IMR-90 (cell line): ENCODE data around the gene TTLL12. TPM values are rescaled to one million over a fixed set of nuclear protein-coding genes. Genes with fewer than 3 reads are reported as not detected.

ENCODE experiments used
- ATAC-seq: fragments of 200-7000 bp; cut with Tn5 transposase; 2 replicates; pipeline ENCODE4 v1.9.1; 2020; ENCODE audit warnings: low read depth, mild to moderate bottlenecking, moderate library complexity
- BruUV-seq: library from RNA; stranded (reverse); fragments of 400-500 nt; replicated peaks from 2 replicates; lab custom pipeline; 2021; lab: Mats Ljungman, UMichigan
- CTCF ChIA-PET: fragments of 300-600 bp; formaldehyde crosslinking; extraction: SDS; loops from one replicate; lab custom pipeline; 2021; ENCODE audit warnings: antibody characterized with exemption; lab: Yijun Ruan, JAX
- POLR2A ChIA-PET: fragments of 300-600 bp; sonication (Branson Sonifier 250); formaldehyde crosslinking; loops from one replicate; lab custom pipeline; 2022; ENCODE audit warnings: antibody characterized with exemption; ENCODE audit not compliant: unreplicated experiment; lab: Charles Lee
- DNase-seq: peaks from one replicate; pipeline ENCODE4 v3.0.0; 2013
- H2AFZ ChIP-seq: replicated peaks from 2 replicates; pipeline ENCODE3; 2013; ENCODE audit warnings: low read length, mild to moderate bottlenecking; ENCODE audit not compliant: poor library complexity
- H2AK5ac ChIP-seq: 2 replicates; pipeline ENCODE4 v1.6.1; 2013; ENCODE audit warnings: low read depth, low read length, inconsistent platforms
- H2AK9ac ChIP-seq: replicated peaks from 2 replicates; pipeline ENCODE3; 2013; ENCODE audit warnings: mild to moderate bottlenecking, low read depth, low read length, moderate library complexity; ENCODE audit not compliant: poor library complexity
- H2BK120ac ChIP-seq: 2 replicates; pipeline ENCODE4 v1.6.1; 2013; ENCODE audit warnings: low read depth, low read length, inconsistent platforms
- H2BK15ac ChIP-seq: 3 replicates; pipeline ENCODE4 v1.6.1; 2013; ENCODE audit warnings: low read depth, low read length, inconsistent platforms
- H2BK20ac ChIP-seq: 2 replicates; pipeline ENCODE4 v1.6.1; 2013; ENCODE audit warnings: low read depth, mild to moderate bottlenecking, inconsistent platforms, low read length, moderate library complexity
- H2BK5ac ChIP-seq: 2 replicates; pipeline ENCODE4 v1.6.1; 2013; ENCODE audit warnings: mild to moderate bottlenecking, low read depth, low read length, inconsistent platforms; ENCODE audit not compliant: poor library complexity, severe bottlenecking
- H3K14ac ChIP-seq: replicated peaks from 2 replicates; pipeline ENCODE4 v1.6.1; 2013; ENCODE audit warnings: low read depth, low read length, inconsistent platforms
- H3K18ac ChIP-seq: 2 replicates; pipeline ENCODE4 v1.6.1; 2013; ENCODE audit warnings: low read depth, low read length, control low read depth
- H3K23ac ChIP-seq: 2 replicates; pipeline ENCODE4 v1.6.1; 2013; ENCODE audit warnings: low read depth, low read length, inconsistent platforms
- H3K27ac ChIP-seq: 2 replicates; pipeline ENCODE4 v1.5.1; 2013; ENCODE audit warnings: mild to moderate bottlenecking, control low read depth, low read length; ENCODE audit not compliant: insufficient read depth
- H3K27me3 ChIP-seq: 2 replicates; pipeline ENCODE4 v1.6.1; 2013; ENCODE audit warnings: low read length; ENCODE audit not compliant: control insufficient read depth, insufficient read depth
- H3K36me3 ChIP-seq: 2 replicates; pipeline ENCODE4 v1.6.1; 2013; ENCODE audit warnings: low read length, mixed read lengths; ENCODE audit not compliant: control insufficient read depth, insufficient read depth
- H3K4ac ChIP-seq: 2 replicates; pipeline ENCODE4 v1.6.1; 2013; ENCODE audit warnings: low read depth, low read length, inconsistent platforms
- H3K4me1 ChIP-seq: 2 replicates; pipeline ENCODE4 v1.6.1; 2013; ENCODE audit warnings: low read length, mixed read lengths; ENCODE audit not compliant: control insufficient read depth, insufficient read depth
- H3K4me2 ChIP-seq: 2 replicates; pipeline ENCODE4 v1.6.1; 2013; ENCODE audit warnings: low read depth, mild to moderate bottlenecking, control low read depth, low read length, moderate library complexity
- H3K4me3 ChIP-seq: 2 replicates; pipeline ENCODE4 v1.5.1; 2013; ENCODE audit warnings: low read depth, mild to moderate bottlenecking, control low read depth, low read length, moderate library complexity; ENCODE audit not compliant: insufficient read depth
- H3K56ac ChIP-seq: 2 replicates; pipeline ENCODE4 v1.6.1; 2013; ENCODE audit warnings: low read length, inconsistent platforms; ENCODE audit not compliant: insufficient read depth; ENCODE audit errors: extremely low read depth
- H3K79me1 ChIP-seq, 2 experiments: 2 replicates each; pipeline ENCODE4 v1.6.1; 2013; ENCODE audit warnings: low read length in 2 of 2, inconsistent platforms in 1 of 2, low read depth in 1 of 2
- H3K9ac ChIP-seq: 2 replicates; pipeline ENCODE4 v1.6.1; 2013; ENCODE audit warnings: low read depth, low read length, control low read depth
- H3K9me1 ChIP-seq: 2 replicates; pipeline ENCODE4 v1.6.1; 2013; ENCODE audit warnings: low read length, inconsistent platforms; ENCODE audit not compliant: insufficient read depth
- H3K9me3 ChIP-seq: 2 replicates; pipeline ENCODE4 v1.6.1; 2013; ENCODE audit warnings: low read length; ENCODE audit not compliant: control insufficient read depth, insufficient read depth
- H4K20me1 ChIP-seq: 2 replicates; pipeline ENCODE4 v1.6.1; 2013; ENCODE audit warnings: low read length, inconsistent platforms; ENCODE audit not compliant: insufficient read depth
- H4K5ac ChIP-seq: 2 replicates; pipeline ENCODE4 v1.6.1; 2013; ENCODE audit warnings: mild to moderate bottlenecking, low read depth, low read length, control low read depth
- H4K8ac ChIP-seq, 2 experiments: 2 replicates each; pipeline ENCODE4 v1.6.1; 2013; ENCODE audit warnings: low read depth in 2 of 2, low read length in 2 of 2, control low read depth in 1 of 2, inconsistent platforms in 1 of 2
- H4K91ac ChIP-seq: 2 replicates; pipeline ENCODE4 v1.6.1; 2013; ENCODE audit warnings: low read depth, low read length, inconsistent platforms; ENCODE audit not compliant: insufficient read depth
- BHLHE40 ChIP-seq: fragments of 150-350 bp; IDR thresholded peaks from 2 replicates; pipeline ENCODE4 v1.6.1; 2016; ENCODE audit warnings: mild to moderate bottlenecking, low read depth, low read length
- CEBPB ChIP-seq: IDR thresholded peaks from 2 replicates; pipeline ENCODE4 v1.6.1; 2012; ENCODE audit warnings: low read depth, low read length, improper control_type of control experiment
- CHD1 ChIP-seq: IDR thresholded peaks from 2 replicates; pipeline ENCODE4 v1.6.1; 2012; ENCODE audit warnings: low read depth, low read length, improper control_type of control experiment
- ELK1 ChIP-seq: fragments of 150-350 bp; IDR thresholded peaks from 2 replicates; pipeline ENCODE4 v1.6.1; 2016; ENCODE audit warnings: low read depth, mild to moderate bottlenecking, low read length, moderate library complexity, borderline replicate concordance
- FOS ChIP-seq: fragments of 150-350 bp; IDR thresholded peaks from 2 replicates; pipeline ENCODE4 v1.6.1; 2016; ENCODE audit warnings: low read depth, low read length
- MAFK ChIP-seq: IDR thresholded peaks from 2 replicates; pipeline ENCODE4 v1.6.1; 2012; ENCODE audit warnings: low read depth, low read length, improper control_type of control experiment
- MAZ ChIP-seq: IDR thresholded peaks from 2 replicates; pipeline ENCODE4 v1.6.1; 2012; ENCODE audit warnings: low read depth, mild to moderate bottlenecking, low read length, improper control_type of control experiment, moderate library complexity, borderline replicate concordance
- MXI1 ChIP-seq: IDR thresholded peaks from 2 replicates; pipeline ENCODE4 v1.6.1; 2012; ENCODE audit warnings: low read depth, mild to moderate bottlenecking, low read length, moderate library complexity, borderline replicate concordance
- NFE2L2 ChIP-seq: fragments of 150-350 bp; IDR thresholded peaks from 2 replicates; pipeline ENCODE4 v1.6.1; 2016; ENCODE audit warnings: low read depth, mild to moderate bottlenecking, low read length
- POLR2A ChIP-seq: IDR thresholded peaks from 2 replicates; pipeline ENCODE4 v1.6.1; 2012; ENCODE audit warnings: mild to moderate bottlenecking, low read depth, low read length
- RAD21 ChIP-seq: IDR thresholded peaks from 2 replicates; pipeline ENCODE4 v1.6.1; 2012; ENCODE audit warnings: low read length, improper control_type of control experiment
- RCOR1 ChIP-seq: IDR thresholded peaks from 2 replicates; pipeline ENCODE4 v1.6.1; 2012; ENCODE audit warnings: mild to moderate bottlenecking, low read length, improper control_type of control experiment; ENCODE audit not compliant: insufficient replicate concordance
- SMC3 ChIP-seq: fragments of 150-350 bp; IDR thresholded peaks from 2 replicates; pipeline ENCODE4 v1.6.1; 2016; ENCODE audit warnings: low read depth, mild to moderate bottlenecking, antibody characterized with exemption, low read length, moderate library complexity
- WGBS, 2 experiments: methylation state at CpG; one replicate each; pipeline versions ENCODE4 v1.1.5 to v1.1.7; 2013; ENCODE audit warnings: missing lambda C conversion rate in 2 of 2; ENCODE audit not compliant: insufficient read length in 1 of 2; ENCODE audit errors: extremely low coverage in 2 of 2; 5-methylcytosine and 5-hydroxymethylcytosine counted together
- dilution Hi-C: fragments of 300-500 bp; cut with HindIII; formaldehyde crosslinking; loops from one replicate; pipeline ENCODE4 v1.14.3; 2018; ENCODE audit warnings: low sequenced_read_pairs; ENCODE audit not compliant: unreplicated experiment
- in situ Hi-C: fragments of 300-500 bp; cut with MboI; formaldehyde crosslinking; loops from 3 replicates; pipeline ENCODE4 v1.14.3; 2019; ENCODE audit warnings: low sequenced_read_pairs, inconsistent platforms, mixed read lengths
- intact Hi-C: fragments of 100-400 bp; cut with micrococcal nuclease; formaldehyde crosslinking; loops from 2 replicates; pipeline ENCODE4 v1.10.0; 2022
- polyA plus RNA-seq, 3 experiments: library from polyadenylated mRNA; depleted of rRNA; stranded (reverse); fragments of >200 nt; gene quantifications; 2 replicates each; pipeline ENCODE4 v1.2.3, GENCODE V29; 2012; ENCODE audit warnings: low replicate concordance in 1 of 3
- total RNA-seq: library from RNA; depleted of rRNA; stranded (reverse); fragments of >200 nt; gene quantifications from 2 replicates; pipeline ENCODE4 v1.2.3, GENCODE V29; 2012
- TF ChIP-seq, protein P1 (sequence below): conservative IDR thresholded peaks from 2 replicates; pipeline ENCODE4 v1.5.1; 2012; ENCODE audit warnings: mild to moderate bottlenecking, low read depth, low read length, improper control_type of control experiment

Gene TTLL12
- total and polyA plus RNA-seq, 2 of the 4 experiments (the other 2 are of a cell fraction), result 20.9 to 30.1 TPM

GRCh38 chr22:43187171-43188099, 501 bp upstream of the TTLL12 start:
- Histone ChIP-seq H2BK15ac (peak overlapping the region; percentile 28; the same call in 2 of the 3 replicates), H4K20me1 (peaks cover 17% of the 10 kb centered on the region), H3K4me3 (peak overlapping the region; percentile 47), H3K9me3 (no peaks in the 10 kb centered on the region), H3K9ac (peak overlapping the region; percentile 58), H3K18ac (peak overlapping the region; percentile 61), H3K79me1 (peaks cover 3 to 39% of the 10 kb centered on the region in 2 experiments; a peak in 3 of 4 replicates), H2BK120ac (peak overlapping the region; percentile 65), H4K8ac (peak overlapping the region; percentile 97 to 100), H3K56ac (peak overlapping the region; percentile 84; the same call in 1 of the 2 replicates), H2AK5ac (peak overlapping the region; percentile 63), H2AFZ (peak overlapping the region; percentile 99), H3K4ac (peak overlapping the region; percentile 85), H3K27ac (peak overlapping the region; percentile 81), H3K36me3 (0 out of 2 replicates have a peak, but pooled peaks cover 1% of the 10 kb centered on the region), H3K4me1 (peaks cover 11% of the 10 kb centered on the region), H3K23ac (peak overlapping the region; percentile 74), H2BK20ac (no peak overlapping the region), H3K4me2 (peak overlapping the region; percentile 86), H3K27me3 (peaks cover 3% of the 10 kb centered on the region), H4K5ac (peak overlapping the region; percentile 91), H3K14ac (peak overlapping the region; percentile 92), H3K9me1 (peaks cover 18% of the 10 kb centered on the region), H4K91ac (peak overlapping the region; percentile 96), H2BK5ac (peak overlapping the region; percentile 78), H2AK9ac (peak overlapping the region; percentile 95)
- CTCF ChIA-PET, result interaction anchor here (0.6 to 1.6 kb wide), 6 partner anchors 13 to 719 kb away, joined by 3 to 10 read pairs (median 3); no protein-coding TSS in a partner anchor
- POLR2A ChIA-PET, result interaction anchor here (0.6 kb wide), 3 partner anchors 29 to 866 kb away, joined by 3 to 16 read pairs (median 4); no protein-coding TSS in a partner anchor
- DNase-seq, result peak; percentile 92
- intact Hi-C loops (no loop called here), dilution Hi-C loops (no loop called here), in situ Hi-C loops (no loop called here)
- peak; percentile 88 for ATAC-seq
- WGBS, 2 experiments, result 2% methylated on average over 28 of the region's 86 CpGs; no CpG with 5 or more reads in 1 of the 2 experiments
- BruUV-seq, result no TSS peak
- TF ChIP-seq MAFK, result no peak
- no peak for TF ChIP-seq FOS
- peak; percentile 46 for TF ChIP-seq SMC3
- TF ChIP-seq, protein P1, sequence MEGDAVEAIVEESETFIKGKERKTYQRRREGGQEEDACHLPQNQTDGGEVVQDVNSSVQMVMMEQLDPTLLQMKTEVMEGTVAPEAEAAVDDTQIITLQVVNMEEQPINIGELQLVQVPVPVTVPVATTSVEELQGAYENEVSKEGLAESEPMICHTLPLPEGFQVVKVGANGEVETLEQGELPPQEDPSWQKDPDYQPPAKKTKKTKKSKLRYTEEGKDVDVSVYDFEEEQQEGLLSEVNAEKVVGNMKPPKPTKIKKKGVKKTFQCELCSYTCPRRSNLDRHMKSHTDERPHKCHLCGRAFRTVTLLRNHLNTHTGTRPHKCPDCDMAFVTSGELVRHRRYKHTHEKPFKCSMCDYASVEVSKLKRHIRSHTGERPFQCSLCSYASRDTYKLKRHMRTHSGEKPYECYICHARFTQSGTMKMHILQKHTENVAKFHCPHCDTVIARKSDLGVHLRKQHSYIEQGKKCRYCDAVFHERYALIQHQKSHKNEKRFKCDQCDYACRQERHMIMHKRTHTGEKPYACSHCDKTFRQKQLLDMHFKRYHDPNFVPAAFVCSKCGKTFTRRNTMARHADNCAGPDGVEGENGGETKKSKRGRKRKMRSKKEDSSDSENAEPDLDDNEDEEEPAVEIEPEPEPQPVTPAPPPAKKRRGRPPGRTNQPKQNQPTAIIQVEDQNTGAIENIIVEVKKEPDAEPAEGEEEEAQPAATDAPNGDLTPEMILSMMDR, result peak; percentile 91
- no peak for TF ChIP-seq CHD1
- TF ChIP-seq NFE2L2, result no peak
- no peak for TF ChIP-seq CEBPB
- TF ChIP-seq ELK1, result no peak
- 0 out of 2 replicates have a peak, but pooled peaks have one; percentile 10 for TF ChIP-seq MXI1
- peak; percentile 37 for TF ChIP-seq RAD21
- peak; percentile 84; the same call in 1 of the 2 replicates for TF ChIP-seq MAZ
- TF ChIP-seq POLR2A, result peak; percentile 57; the same call in 1 of the 2 replicates
- TF ChIP-seq BHLHE40, result peak; percentile 15; the same call in 1 of the 2 replicates
- no peak for TF ChIP-seq RCOR1
